DOHH2 (cell line): ENCODE results near the gene NUDT13.
"Not testable (repeated sequence)": the region's sequence is repeated elsewhere in the genome, so short reads cannot be mapped to it uniquely, and the experiment has no call there.

Source experiments
- H3F3A ChIP-seq: fragments of 200-600 bp; sonication (generic), shearing (Covaris generic); 2 replicates; pipeline ENCODE4 v1.6.0; 2016; ENCODE audit warnings: antibody characterized with exemption, mild to moderate bottlenecking; ENCODE audit not compliant: control insufficient read depth, insufficient read depth
- H3K27ac ChIP-seq: fragments of 200-600 bp; sonication (generic); 2 replicates; pipeline ENCODE4 v1.5.1; 2014; ENCODE audit warnings: low read depth, mild to moderate bottlenecking, low read length, moderate library complexity
- H3K27me3 ChIP-seq: fragments of 200-600 bp; sonication (generic); 2 replicates; pipeline ENCODE4 v1.6.1; 2014; ENCODE audit warnings: mild to moderate bottlenecking, low read length, mixed read lengths; ENCODE audit not compliant: control insufficient read depth
- H3K36me3 ChIP-seq: fragments of 200-600 bp; sonication (generic); 2 replicates; pipeline ENCODE4 v1.6.1; 2014; ENCODE audit warnings: mild to moderate bottlenecking, low read length, moderate library complexity, mixed read lengths; ENCODE audit not compliant: control insufficient read depth
- H3K4me1 ChIP-seq: fragments of 200-600 bp; sonication (generic); 2 replicates; pipeline ENCODE4 v1.6.1; 2014; ENCODE audit warnings: mild to moderate bottlenecking, low read length, mixed read lengths; ENCODE audit not compliant: control insufficient read depth
- H3K4me2 ChIP-seq: fragments of 200-600 bp; sonication (generic); 2 replicates; pipeline ENCODE4 v1.6.0; 2014; ENCODE audit warnings: mild to moderate bottlenecking, low read length, moderate library complexity
- H3K4me3 ChIP-seq: fragments of 200-600 bp; sonication (generic); 2 replicates; pipeline ENCODE4 v1.5.1; 2014; ENCODE audit warnings: mild to moderate bottlenecking, low read length, mixed read lengths
- H3K79me2 ChIP-seq: fragments of 200-600 bp; sonication (generic); 2 replicates; pipeline ENCODE4 v1.6.1; 2014; ENCODE audit warnings: mild to moderate bottlenecking, low read length, mixed read lengths; ENCODE audit not compliant: control insufficient read depth
- H3K9me2 ChIP-seq: fragments of 200-600 bp; sonication (generic); replicated peaks from 2 replicates; pipeline ENCODE4 v1.6.1; 2014; ENCODE audit warnings: mild to moderate bottlenecking, low read length, mixed read lengths; ENCODE audit not compliant: control insufficient read depth
- H3K9me3 ChIP-seq: fragments of 200-600 bp; sonication (generic); 2 replicates; pipeline ENCODE4 v1.6.1; 2014; ENCODE audit warnings: antibody characterized with exemption, low read length, mixed read lengths; ENCODE audit not compliant: control insufficient read depth, insufficient read depth
- H4K20me1 ChIP-seq: fragments of 200-600 bp; sonication (generic); 2 replicates; pipeline ENCODE4 v1.6.0; 2014; ENCODE audit warnings: low read depth, mild to moderate bottlenecking, antibody characterized with exemption, low read length, moderate library complexity; ENCODE audit not compliant: control insufficient read depth, insufficient read depth
- CTCF ChIP-seq: fragments of 200-600 bp; sonication (generic); IDR thresholded peaks from one replicate; pipeline ENCODE4 v1.5.1; 2014; ENCODE audit warnings: antibody characterized with exemption, mild to moderate bottlenecking, low read depth, low read length; ENCODE audit not compliant: poor library complexity, severe bottlenecking
- EZH2phosphoT487 ChIP-seq: fragments of 200-600 bp; sonication (generic); IDR thresholded peaks from 2 replicates; pipeline ENCODE4 v1.6.1; 2017; ENCODE audit warnings: borderline replicate concordance, mild to moderate bottlenecking, antibody characterized with exemption, low read length, moderate library complexity, mixed read lengths

NUDT13 gene

GRCh38 chr10:73139251-73139650 lies 29.0 kb downstream of the NUDT13 start:
- Histone ChIP-seq H3K9me3 (no peaks in the 10 kb centered on the region), H3K27me3 (no peaks in the 10 kb centered on the region), H3K4me1 (no peaks in the 10 kb centered on the region), H3K4me2 (no peak overlapping the region), H3K79me2 (no peaks in the 10 kb centered on the region), H3K36me3 (peaks cover 62% of the 10 kb centered on the region), H3F3A (peaks cover 10% of the 10 kb centered on the region), H3K27ac (no peak overlapping the region), H4K20me1 (no peaks in the 10 kb centered on the region), H3K4me3 (no peak overlapping the region), H3K9me2 (no peaks in the 10 kb centered on the region)
- TF ChIP-seq CTCF (no peak), EZH2phosphoT487 (no peak)

GRCh38 chr10:73141603-73142002 lies 31.3 kb downstream of the NUDT13 start:
- Histone ChIP-seq H3K27ac (no peak overlapping the region), H3K9me2 (no peaks in the 10 kb centered on the region), H3K27me3 (no peaks in the 10 kb centered on the region), H3K79me2 (no peaks in the 10 kb centered on the region), H3K4me1 (no peaks in the 10 kb centered on the region), H4K20me1 (no peaks in the 10 kb centered on the region), H3F3A (peaks cover 3% of the 10 kb centered on the region), H3K36me3 (peaks cover 54% of the 10 kb centered on the region), H3K4me2 (no peak overlapping the region), H3K4me3 (no peak overlapping the region), H3K9me3 (no peaks in the 10 kb centered on the region)
- TF ChIP-seq EZH2phosphoT487 (no peak), CTCF (no peak)

- not testable (repeated sequence) for H3K79me2 ChIP-seq, H3K4me2 ChIP-seq, H3K9me3 ChIP-seq, H3K27me3 ChIP-seq, H3F3A ChIP-seq, H4K20me1 ChIP-seq, H3K4me1 ChIP-seq, H3K9me2 ChIP-seq, H3K4me3 ChIP-seq, H3K27ac ChIP-seq
- peaks cover 58% of the 10 kb centered on the region for H3K36me3 ChIP-seq
Observed at GRCh38 chr10:73150633-73151413, 40.6 kb downstream of the NUDT13 start.

- Histone ChIP-seq H3K4me3 (no peak overlapping the region), H4K20me1 (no peaks in the 10 kb centered on the region), H3F3A (no peaks in the 10 kb centered on the region), H3K9me3 (no peaks in the 10 kb centered on the region), H3K27me3 (no peaks in the 10 kb centered on the region), H3K27ac (no peak overlapping the region), H3K4me2 (no peak overlapping the region), H3K4me1 (peaks cover 9% of the 10 kb centered on the region), H3K79me2 (no peaks in the 10 kb centered on the region), H3K36me3 (peaks cover 60% of the 10 kb centered on the region), H3K9me2 (no peaks in the 10 kb centered on the region)
- TF ChIP-seq CTCF (no peak), EZH2phosphoT487 (no peak)
Observed at GRCh38 chr10:73152009-73152408, 41.8 kb downstream of the NUDT13 start.
